Measurements from ENCODE around the gene AMOTL1.

- no peak for TF ChIP-seq CTCF (IDR thresholded peaks at IDR 0.05)
- TF ChIP-seq POLR2A (IDR thresholded peaks at IDR 0.05): no peak
These were observed 14.3 kb downstream of the AMOTL1 start for GRCh38 chr11:94782446-94782845.
